ENCODE measurements around the gene PROB1. TPM values are rescaled to one million over a fixed set of nuclear protein-coding genes. Genes with fewer than 3 reads are reported as not detected.

The PROB1 gene
- total RNA-seq, 1 donor from 2014 or later = 3.6 TPM

- TF ChIP-seq, protein P1, sequence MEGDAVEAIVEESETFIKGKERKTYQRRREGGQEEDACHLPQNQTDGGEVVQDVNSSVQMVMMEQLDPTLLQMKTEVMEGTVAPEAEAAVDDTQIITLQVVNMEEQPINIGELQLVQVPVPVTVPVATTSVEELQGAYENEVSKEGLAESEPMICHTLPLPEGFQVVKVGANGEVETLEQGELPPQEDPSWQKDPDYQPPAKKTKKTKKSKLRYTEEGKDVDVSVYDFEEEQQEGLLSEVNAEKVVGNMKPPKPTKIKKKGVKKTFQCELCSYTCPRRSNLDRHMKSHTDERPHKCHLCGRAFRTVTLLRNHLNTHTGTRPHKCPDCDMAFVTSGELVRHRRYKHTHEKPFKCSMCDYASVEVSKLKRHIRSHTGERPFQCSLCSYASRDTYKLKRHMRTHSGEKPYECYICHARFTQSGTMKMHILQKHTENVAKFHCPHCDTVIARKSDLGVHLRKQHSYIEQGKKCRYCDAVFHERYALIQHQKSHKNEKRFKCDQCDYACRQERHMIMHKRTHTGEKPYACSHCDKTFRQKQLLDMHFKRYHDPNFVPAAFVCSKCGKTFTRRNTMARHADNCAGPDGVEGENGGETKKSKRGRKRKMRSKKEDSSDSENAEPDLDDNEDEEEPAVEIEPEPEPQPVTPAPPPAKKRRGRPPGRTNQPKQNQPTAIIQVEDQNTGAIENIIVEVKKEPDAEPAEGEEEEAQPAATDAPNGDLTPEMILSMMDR (IDR thresholded peaks at IDR 0.05; ENCODE audit: insufficient read depth, low read length, poor library complexity, severe bottlenecking) = no peak
- no peak overlapping the region for H3K4me3 ChIP-seq (ENCODE audit: low read depth, low read length)
- DNase-seq (ENCODE audit: low read depth) = no peak
- H3K27me3 ChIP-seq (ENCODE audit: control insufficient read depth, insufficient read depth, low read length) = no peaks in the 10 kb centered on the region
- H3K36me3 ChIP-seq (ENCODE audit: control insufficient read depth, insufficient read depth, low read length) = no peaks in the 10 kb centered on the region
These were observed 12.8 kb downstream of the PROB1 start for GRCh38 chr5:139381837-139382761.

- TF ChIP-seq, protein P1 (IDR thresholded peaks at IDR 0.05; ENCODE audit: insufficient read depth, low read length, poor library complexity, severe bottlenecking) = no peak
These were observed 15.1 kb downstream of the PROB1 start for GRCh38 chr5:139379626-139380449.

GRCh38 chr5:139378941-139379361 lies 16.0 kb downstream of the PROB1 start:
- H3K4me3 ChIP-seq (ENCODE audit: low read depth, low read length) = no peak overlapping the region
- no peaks in the 10 kb centered on the region for H3K36me3 ChIP-seq (ENCODE audit: control insufficient read depth, insufficient read depth, low read length)
- no peaks in the 10 kb centered on the region for H3K27me3 ChIP-seq (ENCODE audit: control insufficient read depth, insufficient read depth, low read length)
- TF ChIP-seq, protein P1 (IDR thresholded peaks at IDR 0.05; ENCODE audit: insufficient read depth, low read length, poor library complexity, severe bottlenecking) = no peak
- no peak for DNase-seq (ENCODE audit: low read depth)

More at GRCh38 chr5:139379626-139380449, 15.1 kb downstream of the PROB1 start:
- H3K36me3 ChIP-seq (ENCODE audit: control insufficient read depth, insufficient read depth, low read length) = no peaks in the 10 kb centered on the region
- no peaks in the 10 kb centered on the region for H3K27me3 ChIP-seq (ENCODE audit: control insufficient read depth, insufficient read depth, low read length)
- no peak for DNase-seq (ENCODE audit: low read depth)
- no peak overlapping the region for H3K4me3 ChIP-seq (ENCODE audit: low read depth, low read length)

GRCh38 chr5:139378101-139378825 lies 16.6 kb downstream of the PROB1 start:
- H3K36me3 ChIP-seq (ENCODE audit: control insufficient read depth, insufficient read depth, low read length) = no peaks in the 10 kb centered on the region
- TF ChIP-seq, protein P1 (IDR thresholded peaks at IDR 0.05; ENCODE audit: insufficient read depth, low read length, poor library complexity, severe bottlenecking) = no peak
- no peaks in the 10 kb centered on the region for H3K27me3 ChIP-seq (ENCODE audit: control insufficient read depth, insufficient read depth, low read length)
- H3K4me3 ChIP-seq (ENCODE audit: low read depth, low read length) = no peak overlapping the region
- no peak for DNase-seq (ENCODE audit: low read depth)

GRCh38 chr5:139377226-139377625 lies 17.7 kb downstream of the PROB1 start:
- DNase-seq (ENCODE audit: low read depth) = no peak
- Histone ChIP-seq H3K27me3 (ENCODE audit: control insufficient read depth, insufficient read depth, low read length) (no peaks in the 10 kb centered on the region), H3K36me3 (ENCODE audit: control insufficient read depth, insufficient read depth, low read length) (no peaks in the 10 kb centered on the region), H3K4me3 (ENCODE audit: low read depth, low read length) (no peak overlapping the region)
- TF ChIP-seq, protein P1 (IDR thresholded peaks at IDR 0.05; ENCODE audit: insufficient read depth, low read length, poor library complexity, severe bottlenecking) = no peak

Measured in kidney epithelial cell (primary cell).